Activated CD4-positive, CD25-positive, alpha-beta regulatory T cell (primary cell): ENCODE results near the gene NMB.
"Not testable (repeated sequence)": the region's sequence is repeated elsewhere in the genome, so short reads cannot be mapped to it uniquely, and the experiment has no call there.

Experiments
- DNase-seq, 4 experiments: peaks; one replicate each; lab custom pipeline; 2025; lab: John Stamatoyannopoulos, UW

The NMB gene

GRCh38 chr15:84658080-84658787, at the start of gene NMB:
Gene NMB, minus strand, starts transcription at chr15:84658199. Its CDS starts 47 bp downstream, at chr15:84658152.
- DNase-seq: peak; percentile 61 to 78 (median 74)

- no peak for DNase-seq
Measured at GRCh38 chr15:84703808-84704207, 45.8 kb upstream of the NMB start.

- DNase-seq: no peak
Measured at GRCh38 chr15:84702961-84703482, 45.0 kb upstream of the NMB start.

- no peak for DNase-seq
Measured at GRCh38 chr15:84699538-84700191, 41.7 kb upstream of the NMB start.

- DNase-seq: no peak
Measured at GRCh38 chr15:84697236-84697990, 39.4 kb upstream of the NMB start.

GRCh38 chr15:84696757-84697156, 38.8 kb upstream of the NMB start:
- DNase-seq: no peak

GRCh38 chr15:84690342-84690741, 32.3 kb upstream of the NMB start:
- no peak for DNase-seq

GRCh38 chr15:84689858-84690257, 31.9 kb upstream of the NMB start:
- DNase-seq: no peak

GRCh38 chr15:84686446-84686845, 28.4 kb upstream of the NMB start:
- DNase-seq: not testable (repeated sequence)

- no peak for DNase-seq
Measured at GRCh38 chr15:84685304-84685703, 27.3 kb upstream of the NMB start.

GRCh38 chr15:84684092-84684491, 26.1 kb upstream of the NMB start:
- DNase-seq: no peak

- DNase-seq: peak in 1 of 4 experiments; percentile 3
Measured at GRCh38 chr15:84681831-84682230, 23.8 kb upstream of the NMB start.

GRCh38 chr15:84671211-84671610, 13.2 kb upstream of the NMB start:
- DNase-seq: no peak

- DNase-seq: no peak
Measured at GRCh38 chr15:84669726-84670125, 11.7 kb upstream of the NMB start.

GRCh38 chr15:84668221-84668982, 10.4 kb upstream of the NMB start:
- no peak for DNase-seq

GRCh38 chr15:84666373-84666772, 8.4 kb upstream of the NMB start:
- no peak for DNase-seq

- no peak for DNase-seq
Measured at GRCh38 chr15:84661001-84661400, 3.0 kb upstream of the NMB start.

GRCh38 chr15:84659904-84660781, 2.1 kb upstream of the NMB start:
- DNase-seq: no peak

GRCh38 chr15:84658788-84659411, 901 bp upstream of the NMB start:
- DNase-seq: no peak

GRCh38 chr15:84657748-84658079, 285 bp downstream of the NMB start:
- no peak for DNase-seq

GRCh38 chr15:84656972-84657371, 1.0 kb downstream of the NMB start:
- no peak for DNase-seq
